Hypothalamus (tissue), 51 donors: ENCODE results near the gene AREL1.

Experiments
- DNase-seq, 51 donors: peaks; one replicate each; lab custom pipeline; 2025; lab: John Stamatoyannopoulos, UW

AREL1 gene

DNA sequence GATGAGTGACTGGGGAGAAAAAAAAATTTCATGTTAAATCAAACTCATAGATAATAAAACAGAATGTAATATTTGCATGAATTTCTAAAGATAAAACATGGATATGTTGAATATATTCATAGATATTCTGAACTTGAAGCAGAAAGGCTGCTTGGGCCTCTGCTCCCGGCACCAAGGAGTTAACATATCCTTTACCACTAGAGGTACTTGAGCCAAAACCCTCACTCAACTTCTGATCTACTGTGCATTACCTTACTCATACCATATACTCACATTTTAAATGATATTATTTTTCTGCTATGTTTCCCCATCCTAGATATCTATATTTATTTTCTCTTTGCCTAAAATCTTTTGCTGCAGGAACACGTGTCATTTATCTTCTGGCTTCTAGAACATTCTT, 14.9 kb downstream of the AREL1 start:
- DNase-seq, result no peak

DNA sequence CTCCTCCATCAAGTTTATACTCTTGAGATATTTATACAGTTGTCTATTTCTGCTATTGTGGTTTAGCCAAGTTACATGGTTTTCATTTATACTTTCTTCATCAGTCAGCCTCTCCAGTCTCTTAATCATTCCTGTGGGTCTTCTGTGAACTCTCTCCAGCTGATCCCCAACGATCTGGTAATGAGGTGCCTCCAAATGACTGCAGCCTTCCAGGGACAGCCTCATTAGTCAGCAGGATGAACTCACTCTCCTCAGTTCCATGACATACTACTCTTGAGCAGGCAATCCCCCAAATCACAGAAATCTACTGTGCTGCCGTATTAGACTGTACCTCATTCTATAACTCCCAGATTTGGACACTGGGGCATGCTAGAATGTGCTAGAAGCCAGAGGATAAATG, 15.3 kb downstream of the AREL1 start:
- DNase-seq, result no peak

DNA sequence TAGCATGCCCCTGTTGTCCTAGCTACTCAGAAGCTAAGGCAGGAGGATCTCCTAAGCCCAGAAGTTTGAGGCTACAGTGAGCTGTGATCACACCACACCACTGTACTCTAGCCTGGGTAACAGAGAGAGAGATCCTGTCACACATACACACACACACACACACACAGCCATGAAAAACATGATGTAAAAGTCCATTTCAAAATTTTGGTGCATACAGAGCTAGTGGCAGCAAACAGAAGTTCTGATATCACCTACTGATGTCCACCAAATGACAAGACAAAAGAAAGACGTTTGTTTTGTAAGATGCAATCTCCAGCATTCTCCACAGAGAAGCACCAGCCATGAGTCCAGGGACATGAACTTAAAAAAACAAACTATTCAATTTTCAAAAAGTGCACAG, 15.9 kb downstream of the AREL1 start:
- no peak for DNase-seq

DNA sequence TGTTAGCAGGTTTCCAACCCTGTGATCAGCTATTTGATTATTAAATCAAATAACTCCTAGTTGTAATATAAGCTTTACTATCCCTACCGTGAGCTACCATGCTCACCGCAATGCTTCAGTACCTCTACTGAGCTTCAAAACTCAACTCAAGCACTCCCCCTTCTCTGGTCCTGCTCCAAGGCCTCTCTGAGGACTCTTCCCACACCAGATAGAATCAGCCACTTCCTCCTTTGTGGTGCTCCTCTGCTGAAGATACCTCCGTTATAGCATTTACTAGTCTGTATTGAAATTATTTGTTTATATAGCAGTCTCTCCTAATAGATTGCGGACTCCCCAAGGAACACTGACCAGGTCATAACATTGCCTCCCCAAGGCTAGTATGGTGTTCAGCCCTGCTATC, 17.5 kb downstream of the AREL1 start:
- no peak for DNase-seq

DNA sequence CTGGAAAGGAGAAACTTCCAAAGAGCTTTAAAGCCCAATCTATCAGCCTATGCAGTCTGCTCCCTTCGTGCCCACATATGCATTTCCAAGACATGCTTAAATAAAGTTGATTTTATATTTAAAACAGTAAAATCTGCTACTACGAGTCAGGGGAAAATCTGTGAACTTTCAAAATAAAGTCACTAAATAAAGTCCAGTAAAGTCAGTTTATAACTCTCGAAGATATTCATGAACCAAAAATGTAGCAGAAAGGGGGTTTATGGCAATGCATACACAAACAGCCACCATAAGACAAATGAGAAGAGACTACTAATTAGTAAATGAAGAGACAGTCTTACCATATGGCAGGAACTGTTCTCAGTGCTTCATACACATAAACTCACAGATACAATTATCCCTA, 19.7 kb downstream of the AREL1 start:
- DNase-seq, result no peak

DNA sequence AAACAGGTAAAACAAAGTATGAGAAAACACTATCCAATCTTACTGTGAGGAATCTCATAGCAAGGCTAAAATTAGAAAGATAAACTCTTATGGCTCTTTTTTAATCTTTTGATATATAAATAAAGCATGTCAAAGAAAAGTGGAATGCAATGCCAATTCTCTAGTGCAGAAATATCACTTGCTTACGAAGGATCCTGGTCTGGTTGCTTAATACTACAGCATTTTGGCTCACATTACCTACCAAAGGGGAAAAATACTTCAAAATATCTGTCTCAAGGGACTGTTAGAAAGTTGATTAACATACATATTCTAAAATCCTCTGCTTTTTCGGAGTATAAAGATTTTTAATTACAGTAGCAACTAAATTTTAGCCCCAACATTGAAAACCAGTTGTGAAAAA, 21.4 kb downstream of the AREL1 start:
- DNase-seq, result no peak

DNA sequence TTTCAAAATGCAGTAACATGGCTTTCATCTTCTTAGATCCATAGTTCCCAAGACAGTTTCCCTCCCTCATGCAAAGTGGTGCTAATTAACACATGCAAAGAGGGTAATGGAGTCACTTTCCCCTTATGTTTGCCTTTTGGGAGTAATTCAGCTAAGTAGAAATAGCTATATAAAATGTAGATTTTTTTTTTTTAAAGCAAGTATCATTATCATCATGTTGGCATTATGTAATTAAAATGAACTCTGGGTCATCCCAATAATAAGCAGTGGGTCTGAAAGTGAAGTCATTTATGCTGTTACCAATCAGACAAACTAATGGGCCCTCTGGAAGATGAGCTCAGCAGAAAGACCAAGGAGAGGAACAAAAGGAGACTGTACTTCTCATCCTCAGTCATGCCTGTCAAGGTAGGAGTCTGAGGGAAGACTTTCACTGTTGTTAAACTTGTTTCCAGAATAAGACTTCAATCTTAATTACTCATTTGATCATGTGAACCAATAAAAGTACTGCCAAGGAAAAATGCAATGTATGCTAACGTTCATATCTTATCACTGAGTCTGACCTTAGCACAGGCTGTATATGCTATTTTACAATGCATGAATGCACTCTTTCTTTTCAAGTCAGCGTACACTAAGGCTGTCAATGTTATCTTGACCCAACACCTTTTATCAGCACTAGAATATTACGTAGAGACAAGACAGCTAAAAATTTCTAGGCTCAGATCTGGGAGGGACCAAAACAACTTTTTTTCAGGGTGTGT, 26.8 kb downstream of the AREL1 start:
- DNase-seq, result no peak

DNA sequence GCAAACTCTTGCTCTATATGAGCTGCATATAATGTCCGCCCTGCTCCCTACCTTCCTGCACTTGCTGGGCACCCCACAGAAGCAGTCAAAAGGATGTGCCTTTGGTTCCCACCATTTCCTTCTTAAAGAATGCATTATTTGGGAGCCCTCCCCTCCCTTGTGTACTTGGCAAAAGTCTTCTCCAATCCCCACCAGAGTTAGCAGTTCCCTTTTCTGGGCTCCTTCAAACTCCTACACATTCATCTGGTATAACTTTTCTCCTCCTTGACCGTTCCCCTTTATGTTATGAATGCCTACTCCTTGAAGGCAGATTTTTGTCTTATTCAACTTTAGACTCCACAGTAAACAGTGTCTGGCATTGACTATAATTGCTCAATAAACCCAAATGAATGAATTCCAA, 27.8 kb downstream of the AREL1 start:
- no peak for DNase-seq

DNA sequence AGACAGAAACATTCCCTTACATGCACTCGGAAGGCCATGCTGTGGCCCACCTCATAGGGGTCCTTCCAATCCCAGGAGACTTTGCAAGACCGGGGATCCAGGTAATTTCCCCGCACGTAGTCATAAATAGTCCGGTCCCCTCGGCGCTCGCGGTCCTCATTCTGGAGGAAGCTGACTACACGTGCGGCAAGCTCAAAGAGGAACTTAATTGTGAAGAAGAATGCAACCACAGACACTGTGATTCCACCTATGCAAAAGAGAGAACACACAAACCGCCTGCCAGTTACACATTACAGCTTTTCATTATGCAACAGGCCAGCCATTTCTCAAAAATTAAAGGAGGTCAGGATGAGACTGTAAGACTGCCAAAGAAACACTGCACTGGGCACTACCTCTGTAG, 28.4 kb downstream of the AREL1 start:
- DNase-seq, result no peak

DNA sequence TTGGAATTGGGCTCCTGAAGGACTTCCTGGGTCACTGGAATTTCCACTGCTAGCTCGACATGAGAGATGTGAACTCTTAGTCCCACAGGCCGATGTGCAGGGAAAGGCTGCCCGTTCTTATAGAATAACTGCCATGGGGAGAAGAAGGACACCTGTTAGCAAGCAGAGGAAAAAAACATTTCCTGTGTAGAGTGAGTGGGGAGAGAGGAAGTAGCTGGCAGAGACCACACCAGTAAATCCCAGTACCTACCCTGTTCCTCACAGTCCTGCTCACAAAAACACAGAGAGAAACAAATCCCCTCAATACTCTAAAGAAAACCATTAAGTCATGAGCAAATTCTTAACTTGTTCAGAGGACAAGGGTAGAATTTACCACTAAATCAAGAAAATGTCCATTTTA, 29.5 kb downstream of the AREL1 start:
- no peak for DNase-seq

DNA sequence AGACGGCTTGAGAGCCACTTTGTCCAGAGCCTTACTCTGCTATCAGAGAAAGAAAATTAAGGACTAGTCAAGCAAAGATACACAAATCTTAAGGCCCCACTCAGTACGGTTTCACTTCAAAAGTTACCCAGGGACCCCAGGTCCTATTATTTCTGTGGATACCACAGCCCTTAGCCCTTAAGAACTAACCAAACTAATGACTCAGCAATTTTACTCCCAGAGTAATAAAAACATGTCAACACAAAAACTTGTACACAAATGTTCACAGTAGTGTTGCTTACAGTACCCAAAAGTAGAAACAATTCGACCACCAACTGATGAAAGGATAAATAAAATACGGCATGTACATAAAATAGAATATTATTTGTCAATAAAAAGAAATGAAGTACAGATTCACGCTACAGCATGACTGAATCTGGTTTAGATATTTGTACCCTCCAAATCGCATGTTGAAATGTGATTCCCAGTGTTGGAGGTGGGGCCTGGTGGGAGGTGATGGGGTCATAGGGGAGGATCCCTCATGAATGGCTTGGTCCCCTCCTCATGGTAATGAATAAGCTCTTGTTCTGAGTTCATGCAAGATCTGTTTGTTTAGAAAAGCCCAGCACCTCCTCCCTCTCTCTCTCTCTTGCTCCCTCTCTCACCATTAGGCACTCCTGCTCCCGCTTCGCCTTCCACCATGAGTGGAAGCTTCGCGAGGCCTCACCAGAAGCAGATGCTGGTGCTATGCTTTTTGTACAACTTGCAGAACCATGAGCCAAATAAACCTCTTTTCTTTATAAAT, 30.5 kb downstream of the AREL1 start:
- DNase-seq, result peak in 19 of 51 donors; percentile 2 to 52 (median 20)

DNA sequence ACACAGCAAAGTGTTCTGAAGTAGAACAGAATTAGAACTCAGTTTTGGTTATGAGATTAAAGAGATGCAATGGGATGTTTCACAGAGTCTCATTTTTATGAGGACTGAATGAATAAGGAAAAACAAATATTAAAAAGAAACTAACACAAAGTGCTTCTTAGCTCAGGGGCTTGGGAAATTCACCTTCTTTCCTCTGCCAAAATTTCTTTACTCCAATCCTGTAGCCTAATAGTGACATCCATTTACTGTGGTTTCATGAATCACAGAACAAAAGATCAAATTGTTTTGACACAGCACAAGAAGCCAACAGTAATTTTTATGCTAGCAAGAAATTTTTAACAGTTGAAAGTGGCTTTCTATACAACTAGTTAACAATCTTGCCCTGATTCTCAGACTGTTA, 37.7 kb downstream of the AREL1 start:
- DNase-seq, result no peak

DNA sequence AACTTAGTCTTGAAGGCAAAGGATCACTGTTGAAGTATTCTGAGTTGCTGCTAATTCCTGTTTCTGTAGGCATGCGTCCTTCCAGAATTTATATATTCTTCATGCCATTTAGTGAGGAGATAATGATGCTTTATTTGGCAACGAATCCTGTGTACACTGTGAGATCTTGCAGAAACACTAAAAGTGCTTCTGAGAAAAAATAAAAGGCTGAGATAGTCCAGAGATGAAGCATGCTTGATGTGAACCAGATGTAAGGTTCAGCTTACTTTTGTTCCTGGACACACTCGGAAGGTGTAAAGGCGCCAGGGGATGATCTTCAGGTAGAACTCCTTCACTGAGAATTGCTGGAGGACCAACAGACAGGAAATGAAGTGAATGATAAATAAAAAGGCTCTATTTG, 39.1 kb downstream of the AREL1 start:
- DNase-seq, result no peak

DNA sequence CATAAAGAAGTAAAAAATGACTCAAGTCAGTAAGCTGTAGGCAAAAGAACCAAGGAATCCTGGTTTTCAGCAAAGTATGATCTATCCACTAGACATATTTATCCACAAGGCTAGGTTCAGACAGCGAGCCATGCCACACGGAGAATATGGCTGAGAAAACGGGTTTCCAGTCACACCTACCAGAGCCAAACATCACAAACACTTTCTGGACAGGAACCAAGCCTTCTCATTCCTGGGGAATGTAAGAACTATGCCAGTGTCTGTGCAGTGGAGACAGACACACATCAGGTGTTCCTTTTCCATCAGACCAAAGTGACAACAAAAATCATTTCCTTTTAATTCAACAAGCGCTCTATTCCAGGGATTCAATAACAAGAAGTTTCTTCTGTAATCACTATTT, 41.1 kb downstream of the AREL1 start:
- no peak for DNase-seq

DNA sequence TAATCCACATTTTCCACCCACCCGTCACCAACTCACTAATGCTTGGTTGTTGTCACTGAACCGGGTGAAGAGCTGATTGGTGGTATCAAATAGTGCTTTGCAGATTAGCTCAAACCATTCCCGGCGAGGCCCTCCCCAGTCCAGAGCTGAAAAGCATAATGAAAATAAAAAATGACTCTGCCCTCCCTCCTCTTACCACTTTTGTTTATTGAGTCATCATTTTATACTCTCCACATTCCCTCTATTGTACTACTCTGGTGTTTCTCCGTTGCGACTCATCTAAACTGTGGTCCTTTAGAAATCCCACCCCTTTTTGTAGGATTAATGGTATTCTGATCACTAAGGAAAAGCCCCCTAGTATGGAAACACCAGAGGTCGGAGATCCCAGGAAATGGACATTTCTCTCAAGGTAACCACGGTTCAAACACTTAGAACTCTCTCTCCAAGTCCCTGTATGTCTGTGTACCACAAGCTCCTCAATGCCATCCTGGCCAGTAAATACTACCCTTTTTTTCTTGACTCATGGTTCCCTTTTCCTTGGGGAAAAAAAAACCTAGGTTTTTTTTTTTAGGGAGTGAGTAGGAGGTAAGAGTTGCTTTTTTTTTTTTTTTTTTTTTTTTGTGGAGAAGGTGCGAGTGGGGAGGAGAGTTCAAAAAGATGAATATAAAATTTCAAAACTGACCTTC, 42.0 kb downstream of the AREL1 start:
- no peak for DNase-seq

DNA sequence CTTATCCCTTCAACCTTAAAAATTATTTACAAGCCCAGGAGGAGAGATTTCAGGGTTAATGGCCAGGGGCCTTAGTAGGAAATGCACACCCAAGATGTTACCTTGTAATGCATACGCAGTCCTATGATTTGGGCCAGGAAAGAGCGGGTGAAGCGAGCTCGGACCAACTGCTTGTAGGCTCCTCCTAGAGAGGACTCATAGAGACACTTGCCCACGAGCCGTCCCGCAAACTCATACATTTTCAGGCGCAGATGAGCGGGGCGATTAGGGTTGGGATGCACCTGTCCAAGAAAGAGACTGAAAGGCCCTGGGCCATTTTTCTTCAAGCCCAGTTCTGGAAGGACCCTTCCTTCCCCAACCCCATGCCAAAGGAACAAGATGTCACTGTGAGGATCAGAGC, 43.0 kb downstream of the AREL1 start:
- no peak for DNase-seq

DNA sequence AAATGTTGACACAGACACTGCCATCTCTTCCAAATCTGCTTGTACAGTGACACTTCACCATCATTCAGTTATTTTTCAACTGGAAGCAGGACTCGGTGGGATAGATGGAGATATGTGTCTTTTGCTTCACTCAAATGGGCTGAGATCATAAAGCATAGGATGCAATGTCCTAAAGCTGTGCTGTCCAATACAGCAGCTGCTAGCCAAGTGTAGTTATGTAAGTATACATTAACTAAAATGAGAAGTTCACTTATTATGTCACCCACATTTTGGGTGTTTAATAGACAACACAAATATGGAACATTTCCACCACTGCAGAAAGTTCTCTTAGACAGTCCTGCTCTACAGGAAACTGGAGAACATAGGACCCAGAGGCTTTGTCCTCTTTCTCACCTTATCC, 43.6 kb downstream of the AREL1 start:
- no peak for DNase-seq

DNA sequence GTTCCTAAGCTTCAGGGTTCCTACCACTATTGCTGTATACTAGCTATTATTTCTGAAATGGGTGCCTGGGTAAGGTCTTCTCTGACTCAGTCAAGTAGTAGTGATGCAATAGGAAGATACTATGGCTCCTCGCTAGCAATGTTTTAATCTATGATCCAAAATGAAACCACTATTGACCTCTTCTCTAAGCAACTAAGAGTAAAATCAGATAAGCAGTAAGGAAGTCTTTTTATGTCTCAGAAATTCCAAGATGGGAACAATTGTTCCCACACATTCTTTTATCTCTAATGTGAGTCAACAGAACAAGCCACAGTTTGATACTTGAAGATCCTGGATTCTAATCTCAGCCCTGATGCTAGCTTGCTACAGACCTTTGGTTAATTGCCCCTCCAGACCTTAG, 45.1 kb downstream of the AREL1 start:
- no peak for DNase-seq

DNA sequence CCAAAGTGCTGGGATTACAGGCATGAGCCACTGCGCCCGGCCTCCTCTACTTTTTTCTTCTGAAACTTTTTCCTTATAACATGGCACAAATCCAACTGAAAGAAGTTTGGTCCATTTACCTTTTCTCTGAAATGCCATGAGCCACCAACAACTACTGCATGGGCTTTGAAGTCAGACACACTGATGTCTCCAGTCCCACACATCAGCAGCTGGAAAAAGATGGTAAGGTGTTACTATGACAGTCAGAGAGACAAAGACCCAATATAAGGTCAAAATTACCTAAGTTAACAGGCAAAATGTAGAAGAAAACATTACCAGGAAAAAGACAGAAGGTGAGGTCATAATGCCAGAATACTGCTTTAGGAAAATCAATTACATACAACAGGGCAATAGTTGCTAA, 48.2 kb downstream of the AREL1 start:
- no peak for DNase-seq

DNA sequence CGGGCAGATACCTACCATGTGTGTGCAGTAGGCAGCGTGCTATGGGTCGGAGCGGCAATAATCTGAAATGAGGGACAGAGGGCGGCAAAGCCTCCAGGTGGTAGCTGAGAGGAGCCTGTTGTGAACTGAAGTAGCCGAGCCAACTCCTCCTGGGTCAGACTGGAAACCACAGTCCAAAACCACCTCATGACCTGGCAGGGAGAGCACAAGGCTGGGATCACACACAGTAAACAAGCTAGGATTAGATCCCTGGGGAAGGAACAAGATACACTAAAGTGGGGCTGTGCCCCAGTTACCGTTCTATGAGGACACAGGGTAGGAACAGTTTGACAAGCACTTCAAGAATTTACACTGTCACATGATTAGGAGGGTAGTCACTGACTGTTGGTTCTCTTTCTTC, 49.0 kb downstream of the AREL1 start:
- DNase-seq, result peak in 1 of 51 donors; percentile 4

DNA sequence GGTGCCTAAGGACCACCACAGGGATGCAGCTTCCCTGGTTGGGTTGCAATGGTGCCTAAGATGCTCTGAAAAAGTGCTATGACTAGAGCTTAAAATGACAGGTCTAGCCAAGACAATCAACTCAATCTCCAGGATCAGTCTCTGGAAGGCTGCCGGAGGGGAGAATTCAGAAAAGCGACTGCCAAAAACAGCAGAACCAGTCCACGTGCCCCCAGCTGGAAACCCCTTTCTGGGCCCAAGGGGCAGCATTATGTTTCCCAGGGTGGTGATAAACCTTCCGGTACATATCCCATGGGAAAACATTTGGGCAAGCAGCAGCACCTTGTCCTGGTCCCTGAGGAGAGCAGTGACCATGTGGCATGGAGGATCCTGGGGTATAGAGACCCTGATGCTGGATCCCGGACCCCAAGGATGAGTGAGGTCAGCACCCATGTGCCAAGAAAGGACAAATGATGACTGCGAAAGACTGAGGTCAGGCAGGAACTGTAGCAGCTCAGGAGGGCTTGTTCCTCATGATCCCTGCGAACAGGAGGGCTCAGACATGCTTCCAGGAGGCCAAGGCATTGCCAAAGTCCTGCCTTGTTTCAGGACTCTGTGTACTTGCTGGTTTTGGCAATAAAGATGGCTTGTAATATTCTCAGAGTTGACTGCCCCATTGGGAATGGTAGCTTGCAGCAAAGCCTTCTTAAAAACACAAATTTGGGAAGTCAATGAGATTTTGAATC, 51.0 kb downstream of the AREL1 start:
- DNase-seq, result no peak
